Fibroblast of skin of right quadriceps (primary cell): ENCODE measurements around the gene VPS13A.
A peak's percentile ranks its signal among the peaks of the same experiment; 100 is the strongest.
"Not testable (repeated sequence)": the region's sequence is repeated elsewhere in the genome, so short reads cannot be mapped to it uniquely, and the experiment has no call there.

Source experiments
- DNase-seq: peaks from one replicate; pipeline ENCODE4 v3.0.0-alpha.2; 2013

Gene VPS13A

GRCh38 chr9:77426712-77427111 lies 249.4 kb downstream of the VPS13A start:
- DNase-seq, result no peak

DNA sequence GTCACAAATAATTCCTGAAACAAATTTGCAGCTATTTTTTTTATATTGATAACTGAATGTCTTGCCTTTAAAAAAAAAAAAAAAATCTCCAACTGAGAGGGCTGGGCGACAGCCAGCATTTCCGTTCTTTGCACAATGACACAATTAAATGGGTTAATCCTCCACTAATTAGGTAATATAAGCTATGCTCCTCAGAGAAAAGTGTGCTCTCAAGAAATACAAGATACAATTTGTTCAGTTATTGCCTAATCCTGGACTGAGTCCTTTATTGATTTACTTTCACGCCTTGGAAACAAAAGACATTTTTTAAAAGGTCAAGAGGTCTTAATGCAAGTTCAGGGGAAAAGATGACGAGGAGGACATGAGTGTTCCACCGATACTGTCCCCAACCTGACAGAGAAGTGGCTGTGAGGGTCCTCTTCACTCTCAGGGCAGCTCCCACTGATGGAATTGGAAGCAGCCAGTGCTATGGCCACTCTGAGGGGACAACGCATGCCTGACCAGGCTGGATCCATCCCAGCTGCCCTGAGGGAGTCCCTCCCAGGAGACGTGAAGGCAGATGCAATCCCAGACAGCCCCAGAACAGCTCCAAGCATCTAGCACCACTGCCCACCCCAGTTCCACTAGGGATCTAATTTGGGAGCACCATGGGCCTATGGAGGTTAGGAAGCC lies 250.1 kb downstream of the VPS13A start:
- no peak for DNase-seq

DNA sequence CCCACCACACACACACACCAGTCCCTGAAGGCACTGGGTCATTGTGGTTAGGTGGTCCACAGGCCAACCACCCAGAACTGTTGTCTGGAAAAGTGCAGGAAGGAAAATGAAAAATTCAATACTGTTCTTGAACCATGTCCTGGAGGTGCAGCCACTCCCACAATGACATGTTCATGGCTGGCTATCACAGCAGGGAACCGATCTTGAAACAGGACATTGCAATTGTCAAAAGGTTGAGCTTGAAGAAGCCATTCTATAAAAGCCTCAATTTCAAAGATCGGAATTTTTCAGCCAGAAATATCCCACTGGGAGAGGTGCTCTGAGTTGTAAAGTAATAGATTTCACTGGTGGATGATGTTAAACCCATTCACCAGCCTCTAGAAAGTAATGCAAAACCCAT lies 252.6 kb downstream of the VPS13A start:
- DNase-seq, result no peak

GRCh38 chr9:77432053-77432452 lies 254.7 kb downstream of the VPS13A start:
- no peak for DNase-seq

- peak; percentile 65 for DNase-seq
Observed at GRCh38 chr9:77433675-77434445, 256.5 kb downstream of the VPS13A start.

DNA sequence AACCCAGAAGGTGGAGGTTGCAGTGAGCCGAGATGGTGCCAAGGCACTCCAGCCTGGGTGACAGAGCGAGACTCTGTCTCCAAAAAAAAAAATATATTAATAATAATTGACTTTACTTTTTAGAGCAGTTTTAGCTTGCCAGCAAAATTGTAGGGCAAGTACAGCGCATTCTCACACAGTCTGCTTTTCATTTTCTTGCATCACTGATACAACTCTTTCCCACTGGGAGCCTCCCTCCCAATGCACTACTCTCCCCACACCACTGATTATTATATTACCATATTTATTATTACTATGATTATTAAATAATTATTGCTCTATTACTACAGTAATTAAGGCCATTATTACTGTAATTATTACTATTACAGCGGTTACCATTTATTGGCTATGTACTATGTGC lies 257.9 kb downstream of the VPS13A start:
- DNase-seq, result no peak

GRCh38 chr9:77435688-77436087 lies 258.4 kb downstream of the VPS13A start:
- peak; percentile 49 for DNase-seq

GRCh38 chr9:77438653-77439052 lies 261.3 kb downstream of the VPS13A start:
- DNase-seq, result no peak

- DNase-seq, result peak; percentile 71
Observed at GRCh38 chr9:77440057-77440456, 262.7 kb downstream of the VPS13A start.

GRCh38 chr9:77441124-77441523 lies 263.8 kb downstream of the VPS13A start:
- not testable (repeated sequence) for DNase-seq

DNA sequence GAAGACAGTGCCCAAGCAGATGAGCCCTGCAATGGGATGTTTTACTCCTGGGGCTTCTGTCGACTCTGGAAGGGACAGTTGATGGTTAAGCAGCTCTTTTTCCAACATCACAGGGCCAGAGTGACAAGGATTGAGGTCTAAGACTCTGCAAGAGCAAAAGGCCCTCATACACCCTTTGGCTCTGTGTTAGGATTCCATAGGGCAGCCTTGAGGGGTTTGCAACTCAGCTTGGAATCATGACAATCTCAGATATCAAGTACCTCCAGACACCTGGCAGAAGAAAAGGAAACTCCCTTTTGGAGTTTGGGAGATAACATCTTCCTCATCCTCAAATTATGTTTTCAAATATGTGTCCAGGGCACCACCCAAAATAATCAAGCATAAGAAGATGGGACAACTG lies 265.1 kb downstream of the VPS13A start:
- no peak for DNase-seq

DNA sequence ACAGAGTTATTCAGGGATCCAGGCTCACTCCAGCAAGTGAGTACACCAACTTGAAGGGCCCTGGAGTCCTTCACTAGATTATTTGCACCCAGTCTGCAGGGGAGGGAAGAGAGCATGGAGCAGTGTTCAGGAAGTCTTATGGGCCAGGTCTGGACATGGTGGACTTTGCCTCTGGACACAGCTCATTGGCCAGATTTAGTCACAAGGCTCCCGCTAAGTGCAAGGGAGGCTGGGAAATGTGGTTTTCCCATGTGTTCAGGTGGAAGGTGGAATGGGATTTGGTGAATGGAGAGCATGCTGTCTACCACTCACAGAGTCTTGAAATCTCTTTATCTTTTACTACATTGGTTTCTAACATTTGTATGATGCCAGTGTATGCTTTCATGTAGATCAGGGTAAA lies 270.3 kb downstream of the VPS13A start:
- no peak for DNase-seq

GRCh38 chr9:77449240-77450084 lies 272.1 kb downstream of the VPS13A start:
- DNase-seq, result peak; percentile 73

DNA sequence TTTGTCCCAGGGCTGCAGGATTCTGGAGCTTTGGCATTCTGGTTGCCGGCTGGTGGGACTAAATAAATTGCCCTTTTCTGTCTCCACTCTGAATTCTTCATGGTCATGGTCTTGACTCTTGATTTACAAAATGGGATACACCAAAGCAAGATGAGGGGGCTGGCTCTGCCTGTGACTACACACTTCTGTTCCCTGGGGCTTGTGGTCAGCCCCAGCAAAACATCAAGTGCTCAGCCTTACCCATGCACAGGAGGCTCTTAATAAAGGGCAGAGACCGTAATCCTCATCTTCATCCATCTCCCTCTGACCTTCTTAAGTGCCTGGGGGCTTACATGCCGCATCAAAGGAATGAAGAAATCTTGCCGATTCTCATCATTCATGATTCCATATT lies 272.7 kb downstream of the VPS13A start:
- no peak for DNase-seq

DNA sequence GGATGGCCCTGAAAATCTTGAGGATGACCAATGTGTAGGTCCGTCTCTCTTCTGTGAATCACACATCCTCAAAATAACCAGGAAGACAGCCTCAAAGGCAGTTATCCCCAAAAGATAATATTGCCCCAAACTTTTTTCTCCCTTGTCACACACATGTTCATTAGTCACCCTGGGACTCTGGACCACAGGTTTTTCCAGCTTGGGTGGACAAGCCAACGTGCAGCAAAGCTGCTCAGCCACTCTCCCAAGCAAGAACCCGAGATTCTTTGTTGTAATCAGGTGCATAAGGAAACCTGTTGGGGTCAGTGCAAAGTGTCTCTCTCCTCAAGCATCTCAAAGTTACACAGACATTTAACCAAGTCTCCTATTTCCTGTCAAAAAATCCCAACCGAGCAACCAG lies 274.2 kb downstream of the VPS13A start:
- DNase-seq, result no peak

- DNase-seq, result no peak
Observed at GRCh38 chr9:77453825-77454647, 276.7 kb downstream of the VPS13A start.

DNA sequence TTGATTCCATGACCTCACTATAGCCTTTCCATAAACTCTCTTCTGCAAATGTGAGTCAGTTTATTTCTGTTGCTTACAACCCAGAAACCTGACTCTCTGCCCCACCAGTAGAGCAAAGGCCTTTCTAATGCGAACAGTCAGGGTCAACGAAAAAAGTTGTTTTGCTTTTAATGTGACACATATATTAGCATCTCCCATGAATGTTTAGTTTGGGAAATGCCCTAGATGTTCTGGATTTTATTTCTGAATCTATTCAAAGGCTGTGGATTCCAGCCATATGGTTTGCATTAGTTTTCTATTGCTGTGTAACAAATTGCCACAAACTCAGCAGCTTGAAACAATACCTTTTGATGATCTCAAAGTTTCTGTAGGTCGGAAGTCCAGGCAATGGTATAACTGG lies 277.3 kb downstream of the VPS13A start:
- DNase-seq, result peak; percentile 72

- no peak for DNase-seq
Observed at GRCh38 chr9:77455312-77455927, 278.1 kb downstream of the VPS13A start.

GRCh38 chr9:77456829-77457437 lies 279.6 kb downstream of the VPS13A start:
- peak; percentile 84 for DNase-seq

GRCh38 chr9:77457916-77458592 lies 280.7 kb downstream of the VPS13A start:
- peak; percentile 68 for DNase-seq

DNA sequence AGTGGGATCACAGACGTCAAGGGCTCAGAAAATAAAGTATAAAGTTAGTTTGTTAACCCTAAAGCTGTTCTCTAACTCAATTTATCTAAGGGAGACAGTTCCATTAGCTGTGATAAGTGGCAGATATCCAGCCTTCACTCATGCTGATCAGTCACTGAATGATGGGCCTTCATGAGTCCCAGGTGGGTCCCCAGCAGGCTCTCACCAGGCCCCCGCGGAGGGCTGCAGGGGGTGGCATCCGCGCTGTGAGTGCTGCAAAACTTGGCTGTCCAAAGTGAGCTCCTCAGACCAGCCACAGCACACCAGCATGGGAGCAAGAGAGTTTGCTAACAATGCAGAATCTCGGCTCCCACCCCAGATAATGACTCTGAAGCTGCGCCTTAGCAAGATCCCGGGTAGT lies 283.6 kb downstream of the VPS13A start:
- no peak for DNase-seq
